Motor neuron (in vitro differentiated cells): ENCODE data around the gene C16orf92. TPM values are rescaled to one million over a fixed set of nuclear protein-coding genes. Genes with fewer than 3 reads are reported as not detected.
A peak's percentile ranks its signal among the peaks of the same experiment; 100 is the strongest.

Source experiments
- ATAC-seq, 8 experiments: fragments of 200-7000 bp; cut with Tn5 transposase; replicated peaks in 6 of 8; 2 replicates each; pipeline ENCODE4 v1.8.0; 2021; ENCODE audit warnings: mild to moderate bottlenecking in 8 of 8, moderate library complexity in 8 of 8
- H3K27ac ChIP-seq, 2 donors: fragments of 250-450 bp; sonication (Bioruptor Pico); 2 replicates each; pipeline ENCODE4 v1.9.0; 2021; ENCODE audit warnings: antibody characterized with exemption in 2 of 2, mild to moderate bottlenecking in 2 of 2, moderate library complexity in 1 of 2
- H3K4me1 ChIP-seq, 2 donors: fragments of 250-450 bp; sonication (Bioruptor Pico); replicated peaks in 1 of 2; 2 replicates each; pipeline ENCODE4 v1.6.1; 2021; ENCODE audit warnings: antibody characterized with exemption in 2 of 2, mild to moderate bottlenecking in 2 of 2, moderate library complexity in 1 of 2
- H3K4me3 ChIP-seq, 5 donors: fragments of 250-450 bp; sonication (Bioruptor Pico); 2 replicates each; pipeline ENCODE4 v1.9.0; 2021; ENCODE audit warnings: antibody characterized with exemption in 5 of 5, mild to moderate bottlenecking in 5 of 5, moderate library complexity in 4 of 5
- WGBS, 10 experiments: fragments of 450-650 bp; shearing (Covaris generic); methylation state at CpG; one replicate each; pipeline ENCODE4 v1.0.0; 2022; 5-methylcytosine and 5-hydroxymethylcytosine counted together
- in situ Hi-C, 9 experiments: fragments of 400-800 bp; cut with MboI; loops; one replicate each; pipeline ENCODE4 v1.15.0; 2021; ENCODE audit warnings: low sequenced_read_pairs in 9 of 9, low pct_unique_long_range_greater_than_20kb in 2 of 9; ENCODE audit not compliant: unreplicated experiment in 9 of 9
- total RNA-seq, 8 experiments: library from RNA; unstranded; fragments of 300-600 nt; gene quantifications; 2 replicates each; pipeline versions ENCODE4 v1.2.3 to v1.2.4, GENCODE V29; 2022

The C16orf92 gene
- total RNA-seq, 8 experiments from 2014 or later = 0.43 to 0.90 (median 0.52) TPM; not detected in 3

- Histone ChIP-seq H3K27ac (peak overlapping the region; percentile 97), H3K4me1 (peaks cover 30 to 33% of the 10 kb centered on the region in 2 donors), H3K4me3 (peak overlapping the region; percentile 49 to 96 (median 87))
- ATAC-seq = peak in 7 of 8 experiments; percentile 1 to 48 (median 30)
- in situ Hi-C loops = no loop called here
- 0 to 10% (median 7%) methylated on average over 2 to 6 of the region's 27 CpGs; no CpG with 5 or more reads in 7 of the 10 experiments for WGBS, 10 experiments
Observed at GRCh38 chr16:30063893-30064728, 41.1 kb downstream of the C16orf92 start.

GRCh38 chr16:30064729-30065101, 41.7 kb downstream of the C16orf92 start:
- 0% methylated on average over 1 of the region's 25 CpGs; no CpG with 5 or more reads in 9 of the 10 experiments for WGBS, 10 experiments
- H3K4me1 ChIP-seq = peaks cover 30 to 38% of the 10 kb centered on the region in 2 donors
- ATAC-seq = peak in 5 of 8 experiments; percentile 0 to 8 (median 5)
- in situ Hi-C loops = no loop called here
- H3K4me3 ChIP-seq = peak overlapping the region; percentile 49 to 96 (median 87)
- peak overlapping the region; percentile 97 for H3K27ac ChIP-seq

GRCh38 chr16:30065102-30065942, 42.3 kb downstream of the C16orf92 start, which contains the start of gene ALDOA:
Gene ALDOA, plus strand, starts transcription at chr16:30065760. Its CDS starts 1,138 bp downstream, at chr16:30066898.
- 0% methylated on average over 2 to 16 of the region's 99 CpGs; no CpG with 5 or more reads in 7 of the 10 experiments for WGBS, 10 experiments
- Histone ChIP-seq H3K4me1 (peaks cover 28 to 39% of the 10 kb centered on the region in 2 donors), H3K27ac (peak within 1 kb of the TSS; percentile 97), H3K4me3 (peak within 1 kb of the TSS; percentile 49 to 96 (median 87))
- in situ Hi-C loops = no loop called here
- peak; percentile 70 to 86 (median 83) for ATAC-seq

- in situ Hi-C loops = no loop called here
- peak overlapping the region; percentile 97 for H3K27ac ChIP-seq
- H3K4me3 ChIP-seq = peak overlapping the region; percentile 49 to 96 (median 87)
- peaks cover 23 to 35% of the 10 kb centered on the region in 2 donors for H3K4me1 ChIP-seq
- WGBS, 10 experiments = 0 to 2% (median 1%) methylated on average over 5 to 15 of the region's 44 CpGs; no CpG with 5 or more reads in 6 of the 10 experiments
- ATAC-seq = peak; percentile 5 to 11 (median 7)
Observed at GRCh38 chr16:30065943-30066760, 43.2 kb downstream of the C16orf92 start.

DNA sequence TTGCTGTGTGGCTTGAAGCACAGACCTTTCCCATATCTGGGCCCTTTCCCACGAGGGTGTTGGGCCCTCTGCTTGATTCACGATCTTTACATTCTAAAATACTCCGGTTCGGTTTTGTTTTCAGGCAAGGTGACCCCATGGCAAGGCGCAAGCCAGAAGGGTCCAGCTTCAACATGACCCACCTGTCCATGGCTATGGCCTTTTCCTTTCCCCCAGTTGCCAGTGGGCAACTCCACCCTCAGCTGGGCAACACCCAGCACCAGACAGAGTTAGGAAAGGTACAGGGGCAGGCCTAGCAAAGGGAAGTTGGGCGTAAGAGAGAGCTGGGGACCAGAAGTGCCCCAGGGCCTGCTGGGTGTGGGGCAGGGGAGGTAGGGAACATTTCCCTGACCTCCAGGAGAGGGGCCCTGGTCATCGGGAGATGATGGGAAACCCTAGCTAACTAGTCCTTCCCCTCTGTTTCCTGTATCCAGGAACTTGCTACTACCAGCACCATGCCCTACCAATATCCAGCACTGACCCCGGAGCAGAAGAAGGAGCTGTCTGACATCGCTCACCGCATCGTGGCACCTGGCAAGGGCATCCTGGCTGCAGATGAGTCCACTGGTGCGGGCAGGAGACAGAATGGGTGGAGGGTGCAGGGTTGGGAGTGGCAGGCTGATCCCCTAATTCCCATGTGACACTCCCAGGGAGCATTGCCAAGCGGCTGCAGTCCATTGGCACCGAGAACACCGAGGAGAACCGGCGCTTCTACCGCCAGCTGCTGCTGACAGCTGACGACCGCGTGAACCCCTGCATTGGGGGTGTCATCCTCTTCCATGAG, 44.0 kb downstream of the C16orf92 start:
- Histone ChIP-seq H3K27ac (peak overlapping the region; percentile 97), H3K4me1 (peaks cover 23 to 35% of the 10 kb centered on the region in 2 donors), H3K4me3 (peak overlapping the region; percentile 49 to 96 (median 87))
- ATAC-seq = no peak
- in situ Hi-C loops = no loop called here
- WGBS, 10 experiments = 0 to 72% (median 35%) methylated on average over 1 to 18 of the region's 21 CpGs; no CpG with 5 or more reads in 3 of the 10 experiments

- Histone ChIP-seq H3K4me1 (peaks cover 23 to 35% of the 10 kb centered on the region in 2 donors), H3K27ac (no peak overlapping the region), H3K4me3 (peak overlapping the region in 2 of 5 donors; percentile 87 to 96)
- in situ Hi-C loops = no loop called here
- whole genome bisulfite sequencing, 10 experiments = 0 to 100% (median 86%) methylated on average over 1 to 3 of the region's 6 CpGs; no CpG with 5 or more reads in 4 of the 10 experiments
- no peak for ATAC-seq
Observed at GRCh38 chr16:30067584-30067916, 44.6 kb downstream of the C16orf92 start.

DNA sequence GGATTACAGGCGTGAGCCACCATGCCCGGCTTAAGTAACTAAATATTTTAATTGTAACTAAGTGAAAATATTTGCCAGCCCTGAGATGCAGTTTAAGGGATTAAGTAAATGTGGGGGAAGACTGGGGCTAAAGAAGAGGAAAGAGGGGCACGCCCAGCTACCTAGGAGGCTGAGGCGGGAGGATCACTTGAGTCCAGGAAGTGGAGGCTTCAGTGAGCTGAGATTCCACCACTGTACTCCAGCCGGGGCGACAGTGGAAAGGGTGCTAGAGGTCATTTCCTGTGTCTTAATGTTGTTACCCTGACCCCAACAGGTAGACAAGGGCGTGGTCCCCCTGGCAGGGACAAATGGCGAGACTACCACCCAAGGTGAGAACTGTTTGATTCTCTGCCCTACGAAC, 45.3 kb downstream of the C16orf92 start:
- peaks cover 21 to 34% of the 10 kb centered on the region in 2 donors for H3K4me1 ChIP-seq
- WGBS, 10 experiments = 67 to 95% (median 80%) methylated on average over 1 to 8 of the region's 9 CpGs; no CpG with 5 or more reads in 6 of the 10 experiments

GRCh38 chr16:30068750-30069610, 46.0 kb downstream of the C16orf92 start:
- in situ Hi-C loops = no loop called here
- Histone ChIP-seq H3K27ac (no peak overlapping the region), H3K4me3 (no peak overlapping the region), H3K4me1 (peaks cover 15 to 27% of the 10 kb centered on the region in 2 donors)
- WGBS, 10 experiments = 71 to 100% (median 94%) methylated on average over 1 to 7 of the region's 17 CpGs; no CpG with 5 or more reads in 3 of the 10 experiments
- no peak for ATAC-seq

More for the DNA sequence above, 45.3 kb downstream of the C16orf92 start:
- no peak for ATAC-seq
- in situ Hi-C loops = no loop called here
- no peak overlapping the region for H3K27ac ChIP-seq
- no peak overlapping the region for H3K4me3 ChIP-seq

GRCh38 chr16:30069611-30070462, 46.8 kb downstream of the C16orf92 start:
- in situ Hi-C loops = no loop called here
- no peak overlapping the region for H3K27ac ChIP-seq

DNA sequence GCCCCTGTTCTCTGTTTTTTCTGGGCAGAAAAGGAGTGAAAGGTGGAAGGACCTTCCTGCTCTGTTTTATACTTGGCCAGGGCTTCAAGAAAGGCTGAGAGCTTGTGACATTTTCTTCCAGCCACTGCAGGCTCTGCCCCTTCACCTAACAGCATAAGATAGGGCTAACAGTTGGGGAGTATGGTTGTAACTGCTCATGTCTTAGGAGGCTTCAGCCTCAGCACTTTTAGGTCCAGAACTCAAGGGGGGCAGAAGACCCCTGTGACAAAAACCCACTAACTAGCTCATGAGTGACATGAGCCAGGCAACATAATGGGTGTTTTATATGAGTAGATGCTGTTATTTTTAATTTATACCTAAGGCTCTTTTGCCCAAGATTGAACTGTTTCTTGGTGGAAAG, 47.5 kb downstream of the C16orf92 start:
- peaks cover 16 to 32% of the 10 kb centered on the region in 2 donors for H3K4me1 ChIP-seq
- in situ Hi-C loops = no loop called here
- H3K4me3 ChIP-seq = no peak overlapping the region
- no peak for ATAC-seq
- no peak overlapping the region for H3K27ac ChIP-seq

More at GRCh38 chr16:30069611-30070462, 46.8 kb downstream of the C16orf92 start:
- ATAC-seq = no peak
- 88 to 100% (median 97%) methylated on average over 1 to 16 of the region's 31 CpGs; no CpG with 5 or more reads in 5 of the 10 experiments for WGBS, 10 experiments
- Histone ChIP-seq H3K4me1 (peaks cover 13 to 27% of the 10 kb centered on the region in 2 donors), H3K4me3 (no peak overlapping the region)
